Measurements from ENCODE around the gene CDC14A.

DNA sequence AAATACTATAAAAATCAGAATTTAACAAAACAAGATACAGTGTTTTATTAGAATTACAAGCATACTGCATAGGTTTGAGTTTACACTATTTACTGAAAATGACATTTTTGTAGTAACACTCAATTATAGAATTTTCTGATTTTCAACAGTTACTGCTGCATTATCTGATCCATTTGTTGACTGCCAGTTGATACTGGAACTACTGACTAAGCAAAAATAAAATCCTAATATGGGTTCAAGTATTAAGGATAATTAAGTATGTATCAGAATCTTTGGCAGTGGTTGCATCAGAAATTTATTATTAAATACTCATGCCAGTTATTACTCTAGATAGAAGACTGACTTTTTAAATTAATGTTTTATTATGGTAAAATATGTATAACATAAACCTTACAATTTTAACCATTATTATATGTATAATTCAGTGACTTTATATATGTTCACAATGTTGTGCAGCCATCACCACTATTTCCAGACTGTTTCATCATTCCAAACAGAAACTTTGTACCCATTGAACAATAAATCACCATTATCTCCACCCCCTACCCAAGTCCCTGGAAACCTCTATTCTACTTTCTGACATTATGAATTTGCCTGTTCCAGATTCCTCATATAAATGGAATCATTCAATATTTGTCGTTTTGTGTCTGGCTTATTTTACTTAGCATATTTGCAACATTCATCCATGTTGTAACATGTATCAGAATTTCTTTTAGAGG is 127.5 kb downstream of the CDC14A start:
- TF ChIP-seq POLR2A (IDR thresholded peaks at IDR 0.05): no peak
- no peak for TF ChIP-seq CTCF (IDR thresholded peaks at IDR 0.05)

Data from adrenal gland (tissue), 5 donors.